Loucy (cell line): ENCODE data around the gene ADGRL3.

Experiments used
- H2AFZ ChIP-seq: fragments of 200-600 bp; sonication (generic); 2 replicates; pipeline ENCODE4 v1.6.0; 2016; ENCODE audit warnings: antibody characterized with exemption, mild to moderate bottlenecking, low read length, moderate library complexity
- H3F3A ChIP-seq: fragments of 200-600 bp; 2 replicates; pipeline ENCODE4 v1.6.0; 2016; ENCODE audit warnings: antibody characterized with exemption, low read depth, mild to moderate bottlenecking
- H3K27me3 ChIP-seq: fragments of 200-600 bp; sonication (generic); 2 replicates; pipeline ENCODE4 v1.6.1; 2014; ENCODE audit warnings: low read length, mild to moderate bottlenecking; ENCODE audit not compliant: insufficient read depth, poor library complexity, severe bottlenecking
- H3K36me3 ChIP-seq: fragments of 200-600 bp; sonication (generic); 2 replicates; pipeline ENCODE4 v1.6.1; 2016; ENCODE audit warnings: low read length; ENCODE audit not compliant: insufficient read depth
- H3K4me1 ChIP-seq: fragments of 200-600 bp; sonication (generic); 2 replicates; pipeline ENCODE4 v1.5.1; 2014; ENCODE audit warnings: low read length, mild to moderate bottlenecking; ENCODE audit not compliant: insufficient read depth, poor library complexity, severe bottlenecking
- H3K4me2 ChIP-seq: fragments of 200-600 bp; sonication (generic); 2 replicates; pipeline ENCODE4 v1.6.0; 2014; ENCODE audit warnings: antibody characterized with exemption, low read length, low read depth, mild to moderate bottlenecking; ENCODE audit not compliant: poor library complexity, severe bottlenecking
- H3K4me3 ChIP-seq: fragments of 200-600 bp; sonication (generic); 2 replicates; pipeline ENCODE4 v1.5.1; 2014; ENCODE audit warnings: low read length, mild to moderate bottlenecking, mixed read lengths; ENCODE audit not compliant: poor library complexity, severe bottlenecking
- H3K79me2 ChIP-seq: fragments of 200-600 bp; sonication (generic); 2 replicates; pipeline ENCODE4 v1.6.1; 2014; ENCODE audit warnings: low read length; ENCODE audit not compliant: insufficient read depth
- H3K9ac ChIP-seq: fragments of 200-600 bp; sonication (generic); 2 replicates; pipeline ENCODE4 v1.6.0; 2014; ENCODE audit warnings: mild to moderate bottlenecking, low read depth, low read length, moderate library complexity; ENCODE audit not compliant: poor library complexity, severe bottlenecking
- H3K9me2 ChIP-seq: fragments of 200-600 bp; sonication (generic); replicated peaks from 2 replicates; pipeline ENCODE4 v1.6.1; 2016; ENCODE audit warnings: low read depth, low read length, mixed read lengths
- H3K9me3 ChIP-seq: fragments of 200-600 bp; sonication (generic); 2 replicates; pipeline ENCODE4 v1.6.1; 2014; ENCODE audit warnings: mild to moderate bottlenecking, antibody characterized with exemption, low read length, low read depth; ENCODE audit not compliant: insufficient read depth
- H4K20me1 ChIP-seq: fragments of 200-600 bp; sonication (generic); 2 replicates; pipeline ENCODE4 v1.6.0; 2014; ENCODE audit warnings: antibody characterized with exemption, low read length, mild to moderate bottlenecking; ENCODE audit not compliant: insufficient read depth, poor library complexity, severe bottlenecking
- EZH2phosphoT487 ChIP-seq: fragments of 200-600 bp; IDR thresholded peaks from 2 replicates; pipeline ENCODE4 v1.6.1; 2018; ENCODE audit warnings: antibody characterized with exemption, mild to moderate bottlenecking, moderate library complexity, borderline replicate concordance
- TF ChIP-seq, protein P1 (sequence below): fragments of 200-600 bp; sonication (generic); conservative IDR thresholded peaks from 2 replicates; pipeline ENCODE4 v1.5.1; 2014; ENCODE audit warnings: mild to moderate bottlenecking, antibody characterized with exemption, low read length

The ADGRL3 gene

DNA sequence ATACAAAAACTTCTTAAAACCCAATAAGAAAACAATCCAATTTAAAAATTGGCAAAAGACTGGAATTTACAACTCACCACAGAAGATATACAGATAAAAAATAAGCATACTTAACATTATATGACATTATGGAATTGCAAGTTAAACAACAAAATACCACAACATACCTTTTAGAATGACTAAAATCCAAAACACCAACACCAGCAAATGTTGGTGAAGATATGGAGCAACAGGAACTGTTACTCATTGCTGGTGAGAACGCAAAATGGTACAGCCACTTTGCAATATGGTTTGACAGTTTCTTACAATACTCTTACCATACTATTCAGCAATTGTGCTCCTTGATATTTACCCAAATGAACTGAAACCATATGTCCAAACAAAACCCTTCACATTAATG lies 112.4 kb downstream of the ADGRL3 start:
- H3K9me2 ChIP-seq = no peaks in the 10 kb centered on the region
- no peaks in the 10 kb centered on the region for H3K79me2 ChIP-seq
- no peak overlapping the region for H3K4me3 ChIP-seq
- H3K36me3 ChIP-seq = no peaks in the 10 kb centered on the region
- no peak overlapping the region for H3K9ac ChIP-seq
- no peaks in the 10 kb centered on the region for H3F3A ChIP-seq
- no peak for TF ChIP-seq EZH2phosphoT487
- TF ChIP-seq, protein P1, sequence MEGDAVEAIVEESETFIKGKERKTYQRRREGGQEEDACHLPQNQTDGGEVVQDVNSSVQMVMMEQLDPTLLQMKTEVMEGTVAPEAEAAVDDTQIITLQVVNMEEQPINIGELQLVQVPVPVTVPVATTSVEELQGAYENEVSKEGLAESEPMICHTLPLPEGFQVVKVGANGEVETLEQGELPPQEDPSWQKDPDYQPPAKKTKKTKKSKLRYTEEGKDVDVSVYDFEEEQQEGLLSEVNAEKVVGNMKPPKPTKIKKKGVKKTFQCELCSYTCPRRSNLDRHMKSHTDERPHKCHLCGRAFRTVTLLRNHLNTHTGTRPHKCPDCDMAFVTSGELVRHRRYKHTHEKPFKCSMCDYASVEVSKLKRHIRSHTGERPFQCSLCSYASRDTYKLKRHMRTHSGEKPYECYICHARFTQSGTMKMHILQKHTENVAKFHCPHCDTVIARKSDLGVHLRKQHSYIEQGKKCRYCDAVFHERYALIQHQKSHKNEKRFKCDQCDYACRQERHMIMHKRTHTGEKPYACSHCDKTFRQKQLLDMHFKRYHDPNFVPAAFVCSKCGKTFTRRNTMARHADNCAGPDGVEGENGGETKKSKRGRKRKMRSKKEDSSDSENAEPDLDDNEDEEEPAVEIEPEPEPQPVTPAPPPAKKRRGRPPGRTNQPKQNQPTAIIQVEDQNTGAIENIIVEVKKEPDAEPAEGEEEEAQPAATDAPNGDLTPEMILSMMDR = no peak
- no peak overlapping the region for H2AFZ ChIP-seq
- H4K20me1 ChIP-seq = no peaks in the 10 kb centered on the region
- H3K4me1 ChIP-seq = no peaks in the 10 kb centered on the region
- no peak overlapping the region for H3K4me2 ChIP-seq
- no peaks in the 10 kb centered on the region for H3K9me3 ChIP-seq
- no peaks in the 10 kb centered on the region for H3K27me3 ChIP-seq

DNA sequence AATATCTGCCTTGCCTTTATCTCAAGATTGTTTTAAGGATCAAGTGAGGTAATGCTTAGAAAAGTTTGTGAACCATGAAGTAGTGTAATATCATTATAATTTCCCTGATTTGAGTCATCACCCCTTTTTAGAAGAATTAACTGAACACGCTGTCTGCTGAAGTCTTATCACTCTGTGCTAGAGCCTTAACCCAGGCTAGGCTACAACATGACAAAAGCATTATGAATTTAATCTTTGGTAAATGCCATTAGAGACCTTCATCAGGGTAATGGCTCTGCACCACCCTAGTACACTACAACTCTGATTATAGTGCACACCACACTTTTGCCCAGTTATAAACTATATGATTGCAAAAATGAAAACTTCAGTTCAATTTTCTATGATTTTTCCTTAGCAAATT lies 118.3 kb downstream of the ADGRL3 start:
- TF ChIP-seq, protein P1 = no peak
- TF ChIP-seq EZH2phosphoT487 = no peak
- no peaks in the 10 kb centered on the region for H3K36me3 ChIP-seq
- H4K20me1 ChIP-seq = no peaks in the 10 kb centered on the region
- no peak overlapping the region for H3K4me3 ChIP-seq
- no peak overlapping the region for H3K4me2 ChIP-seq
- H3K79me2 ChIP-seq = no peaks in the 10 kb centered on the region
- H3K4me1 ChIP-seq = no peaks in the 10 kb centered on the region
- H3K9me3 ChIP-seq = no peaks in the 10 kb centered on the region
- no peak overlapping the region for H2AFZ ChIP-seq
- H3F3A ChIP-seq = no peaks in the 10 kb centered on the region
- H3K27me3 ChIP-seq = no peaks in the 10 kb centered on the region
- H3K9me2 ChIP-seq = no peaks in the 10 kb centered on the region
- no peak overlapping the region for H3K9ac ChIP-seq

DNA sequence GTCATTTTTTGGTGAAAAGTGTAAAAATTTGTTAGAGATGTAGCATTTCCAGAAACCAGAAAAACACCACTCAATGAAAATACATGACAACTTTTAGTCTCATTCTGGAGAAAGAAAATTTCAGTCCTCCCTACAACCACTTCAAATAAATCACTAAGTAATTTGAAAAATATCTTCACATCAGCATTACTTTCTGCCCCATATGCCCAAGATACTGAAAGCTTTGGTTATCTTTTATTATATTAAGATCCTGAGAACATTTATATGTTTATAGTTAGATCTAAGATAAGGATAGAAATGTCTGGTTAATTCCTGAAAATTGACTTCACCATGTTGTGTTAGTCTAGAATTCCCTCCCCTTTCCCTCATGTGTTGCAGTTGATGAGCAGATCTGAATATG lies 119.0 kb downstream of the ADGRL3 start:
- no peaks in the 10 kb centered on the region for H3K4me1 ChIP-seq
- no peak overlapping the region for H3K4me3 ChIP-seq
- TF ChIP-seq, protein P1 = no peak
- no peak for TF ChIP-seq EZH2phosphoT487
- no peaks in the 10 kb centered on the region for H3K79me2 ChIP-seq
- no peak overlapping the region for H2AFZ ChIP-seq
- no peaks in the 10 kb centered on the region for H3K36me3 ChIP-seq
- H3F3A ChIP-seq = no peaks in the 10 kb centered on the region
- no peaks in the 10 kb centered on the region for H3K9me3 ChIP-seq
- H3K4me2 ChIP-seq = no peak overlapping the region
- no peaks in the 10 kb centered on the region for H3K27me3 ChIP-seq
- no peak overlapping the region for H3K9ac ChIP-seq
- H4K20me1 ChIP-seq = no peaks in the 10 kb centered on the region
- no peaks in the 10 kb centered on the region for H3K9me2 ChIP-seq
